MCF 10A (cell line): ENCODE results near the gene HMGCS1. TPM values are rescaled to one million over a fixed set of nuclear protein-coding genes. Genes with fewer than 3 reads are reported as not detected.
"Not testable (repeated sequence)": the region's sequence is repeated elsewhere in the genome, so short reads cannot be mapped to it uniquely, and the experiment has no call there.

ENCODE experiments used
- BruUV-seq: library from RNA; stranded (reverse); fragments of 400-500 nt; replicated peaks from 2 replicates; lab custom pipeline; 2021; lab: Mats Ljungman, UMichigan
- CTCF ChIA-PET: fragments of 300-600 bp; sonication (Branson Sonifier 250); formaldehyde crosslinking; extraction: SDS; loops from one replicate; lab custom pipeline; 2021; ENCODE audit warnings: antibody characterized with exemption, inconsistent platforms; lab: Yijun Ruan, JAX
- POLR2A ChIA-PET: fragments of 300-600, 350-650 bp; sonication (Branson Sonifier 250); formaldehyde crosslinking; extraction: SDS; loops from one replicate; lab custom pipeline; 2020; ENCODE audit warnings: antibody characterized with exemption, inconsistent platforms; lab: Yijun Ruan, JAX
- DNase-seq: peaks from one replicate; pipeline ENCODE4 v3.0.0-alpha.2; 2018; ENCODE audit not compliant: unreplicated experiment
- H3K27ac Mint-ChIP-seq: one replicate; pipeline ENCODE4 v1.8.0; 2022; ENCODE audit warnings: mild to moderate bottlenecking, low read depth, mixed read lengths; ENCODE audit not compliant: unreplicated experiment
- H3K27me3 Mint-ChIP-seq: one replicate; pipeline ENCODE4 v1.8.0; 2022; ENCODE audit warnings: mixed read lengths; ENCODE audit not compliant: insufficient read depth, unreplicated experiment
- H3K36me3 Mint-ChIP-seq: one replicate; pipeline ENCODE4 v1.8.0; 2022; ENCODE audit warnings: mild to moderate bottlenecking, moderate library complexity, mixed read lengths; ENCODE audit not compliant: insufficient read depth, unreplicated experiment
- H3K4me1 Mint-ChIP-seq: one replicate; pipeline ENCODE4 v1.8.0; 2022; ENCODE audit warnings: mixed read lengths; ENCODE audit not compliant: insufficient read depth, unreplicated experiment
- H3K4me3 Mint-ChIP-seq: one replicate; pipeline ENCODE4 v1.8.0; 2022; ENCODE audit warnings: mild to moderate bottlenecking, moderate library complexity, mixed read lengths; ENCODE audit not compliant: unreplicated experiment
- H3K9me3 Mint-ChIP-seq: one replicate; pipeline ENCODE4 v1.8.0; 2022; ENCODE audit warnings: mixed read lengths; ENCODE audit not compliant: unreplicated experiment
- CTCF ChIP-seq: fragments of 200-600 bp; IDR thresholded peaks from one replicate; pipeline ENCODE4 v1.8.0; 2022; ENCODE audit warnings: antibody characterized with exemption, mild to moderate bottlenecking; ENCODE audit not compliant: unreplicated experiment
- intact Hi-C: fragments of 100-400 bp; cut with micrococcal nuclease; formaldehyde crosslinking; loops from 2 replicates; pipeline ENCODE4 v1.14.1; 2022
- total RNA-seq: library from RNA; stranded (reverse); gene quantifications from 2 replicates; pipeline ENCODE4 v1.2.3, GENCODE V29; 2022

Gene HMGCS1
- total RNA-seq, 1 experiment from 2014 or later: 36.2 TPM

- no TSS peak for BruUV-seq
- DNase-seq: peak; percentile 53
- no peaks in the 10 kb centered on the region for H3K27me3 Mint-ChIP-seq
- peaks cover 54% of the 10 kb centered on the region for H3K4me1 Mint-ChIP-seq
- CTCF ChIA-PET: interaction anchor here (0.8 to 7.1 kb wide), 4 partner anchors 17 to 203 kb away, joined by 3 to 83 read pairs (median 4); no protein-coding TSS in a partner anchor
- no peak for TF ChIP-seq CTCF
- POLR2A ChIA-PET: interaction anchor here (0.6 to 1.3 kb wide), 6 partner anchors 21 to 321 kb away, joined by 3 read pairs; no protein-coding TSS in a partner anchor
- peaks cover 47% of the 10 kb centered on the region for H3K36me3 Mint-ChIP-seq
- intact Hi-C loops: loop anchor here (5.0 kb wide), 2 partner anchors 187 to 202 kb away; partner anchors contain the start of gene ZNF131
- H3K9me3 Mint-ChIP-seq: no peaks in the 10 kb centered on the region
- no peak overlapping the region for H3K4me3 Mint-ChIP-seq
- H3K27ac Mint-ChIP-seq: peak overlapping the region; percentile 80
Measured at GRCh38 chr5:43309637-43310036, 3.6 kb downstream of the HMGCS1 start.

DNA sequence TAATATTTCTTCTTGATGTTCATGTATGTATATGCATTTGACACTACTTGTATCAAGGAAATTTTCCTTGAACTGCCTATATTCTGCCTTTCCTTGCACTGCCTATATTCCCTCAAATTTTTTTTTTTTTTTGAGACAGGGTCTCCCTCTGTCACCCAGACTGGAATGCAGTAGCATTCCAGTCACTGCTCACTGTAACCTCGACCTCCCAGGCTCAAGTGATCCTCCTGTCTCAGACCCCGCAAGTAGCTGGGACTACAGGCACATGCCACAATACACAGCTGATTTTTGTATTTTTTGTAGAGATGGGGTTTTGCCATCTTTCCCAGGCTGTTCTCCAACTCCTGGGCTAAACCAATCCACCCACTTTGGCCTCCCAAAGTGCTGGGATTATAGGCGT, 4.1 kb downstream of the HMGCS1 start:
- no TSS peak for BruUV-seq
- TF ChIP-seq CTCF: no peak
- POLR2A ChIA-PET: interaction anchor here (0.6 to 1.6 kb wide), 8 partner anchors 17 to 321 kb away, joined by 3 to 5 read pairs (median 3); no protein-coding TSS in a partner anchor
- CTCF ChIA-PET: interaction anchor here (1.1 to 7.1 kb wide), 3 partner anchors 80 to 332 kb away, joined by 3 to 83 read pairs (median 3); no protein-coding TSS in a partner anchor
- no peak overlapping the region for H3K4me3 Mint-ChIP-seq
- intact Hi-C loops: loop anchor here (5.0 kb wide), 2 partner anchors 187 to 202 kb away; partner anchors contain the start of gene ZNF131
- H3K27me3 Mint-ChIP-seq: no peaks in the 10 kb centered on the region
- peaks cover 54% of the 10 kb centered on the region for H3K4me1 Mint-ChIP-seq
- DNase-seq: no peak
- H3K36me3 Mint-ChIP-seq: peaks cover 47% of the 10 kb centered on the region
- H3K9me3 Mint-ChIP-seq: no peaks in the 10 kb centered on the region
- H3K27ac Mint-ChIP-seq: peak overlapping the region; percentile 80

DNA sequence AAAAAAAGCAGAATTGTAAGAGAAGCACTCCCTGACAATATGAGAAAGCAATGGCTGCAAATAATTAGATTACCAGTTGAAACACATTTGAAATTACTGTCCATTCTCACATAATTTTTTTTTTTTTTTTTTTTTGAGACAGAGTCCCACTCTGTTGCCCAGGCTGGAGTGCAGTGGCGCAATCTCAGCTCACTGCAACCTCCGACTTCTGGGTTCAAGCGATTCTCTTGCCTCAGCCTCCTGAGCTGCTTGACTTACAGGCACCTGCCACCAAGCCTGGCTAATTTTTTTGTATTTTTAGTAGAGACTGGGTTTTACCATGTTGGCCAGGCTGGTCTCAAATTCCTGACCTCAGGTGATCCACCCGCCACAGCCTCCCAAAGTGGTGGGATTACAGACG, 6.3 kb downstream of the HMGCS1 start:
- not testable (repeated sequence) for DNase-seq, H3K27me3 Mint-ChIP-seq, H3K4me3 Mint-ChIP-seq, H3K27ac Mint-ChIP-seq, H3K9me3 Mint-ChIP-seq, BruUV-seq
- peaks cover 45% of the 10 kb centered on the region for H3K4me1 Mint-ChIP-seq
- intact Hi-C loops: loop anchor here (1.0 to 5.0 kb wide), 6 partner anchors 75 to 394 kb away; partner anchors contain the start of gene ZNF131
- H3K36me3 Mint-ChIP-seq: peaks cover 54% of the 10 kb centered on the region
- CTCF ChIA-PET: interaction anchor here (0.6 to 5.3 kb wide), 10 partner anchors 77 to 395 kb away, joined by 3 to 48 read pairs (median 6); partner anchors contain the start of gene TMEM267
- POLR2A ChIA-PET: interaction anchor here (0.7 to 1.2 kb wide), 3 partner anchors 82 to 241 kb away, joined by 3 to 4 read pairs (median 4); no protein-coding TSS in a partner anchor

- DNase-seq: peak; percentile 68
- ChIA-PET POLR2A (interaction anchor here (0.7 to 2.0 kb wide), 5 partner anchors 10 to 494 kb away, joined by 3 to 7 read pairs (median 4); partner anchors contain the start of genes SELENOP and TMEM267), CTCF (interaction anchor here (0.7 to 5.3 kb wide), 23 partner anchors 10 to 394 kb away, joined by 3 to 48 read pairs (median 4); no protein-coding TSS in a partner anchor)
- Mint-ChIP-seq H3K27me3 (no peaks in the 10 kb centered on the region), H3K27ac (peak overlapping the region; percentile 54), H3K9me3 (no peaks in the 10 kb centered on the region), H3K4me1 (peaks cover 50% of the 10 kb centered on the region), H3K4me3 (no peak overlapping the region), H3K36me3 (peaks cover 48% of the 10 kb centered on the region)
- BruUV-seq: no TSS peak
- TF ChIP-seq CTCF: peak; percentile 69
- intact Hi-C loops: loop anchor here (1.0 to 5.0 kb wide), 6 partner anchors 74 to 393 kb away; partner anchors contain the start of gene ZNF131
Measured at GRCh38 chr5:43305948-43306565, 7.2 kb downstream of the HMGCS1 start.
